PFSK-1 (cell line): ENCODE data around the gene SS18L1.

Experiments
- FOXP2 ChIP-seq: optimal IDR thresholded peaks from 2 replicates; pipeline ENCODE3; 2011; ENCODE audit warnings: borderline replicate concordance, control low read depth, inconsistent platforms; ENCODE audit not compliant: insufficient read depth; ENCODE audit errors: extremely low read length, extremely low read depth
- POLR2AphosphoS5 ChIP-seq: IDR thresholded peaks from 2 replicates; pipeline ENCODE4 v1.6.1; 2012; ENCODE audit warnings: low read depth, mild to moderate bottlenecking, control low read depth, low read length, moderate library complexity
- SIN3A ChIP-seq: IDR thresholded peaks from 2 replicates; pipeline ENCODE4 v1.6.1; 2012; ENCODE audit warnings: mild to moderate bottlenecking, low read length, moderate library complexity, borderline replicate concordance; ENCODE audit not compliant: insufficient read depth
- TAF1 ChIP-seq: IDR thresholded peaks from 2 replicates; pipeline ENCODE4 v1.6.1; 2012; ENCODE audit warnings: low read length, control low read depth, borderline replicate concordance; ENCODE audit not compliant: insufficient read depth
- TF ChIP-seq, protein P1 (sequence below), 2 experiments: IDR thresholded peaks; 2 replicates each; pipeline versions ENCODE4 v1.6.1 to v1.8.0; 2011 to 2012; ENCODE audit warnings: low read depth in 2 of 2, low read length in 2 of 2, control low read depth in 1 of 2, inconsistent platforms in 1 of 2, mild to moderate bottlenecking in 1 of 2, moderate library complexity in 1 of 2; ENCODE audit not compliant: insufficient read depth in 1 of 2

The SS18L1 gene

GRCh38 chr20:62192635-62193034 is 49.1 kb downstream of the SS18L1 start:
- no peak for TF ChIP-seq POLR2AphosphoS5
- TF ChIP-seq SIN3A, result no peak
- TF ChIP-seq TAF1, result no peak
- TF ChIP-seq, protein P1, sequence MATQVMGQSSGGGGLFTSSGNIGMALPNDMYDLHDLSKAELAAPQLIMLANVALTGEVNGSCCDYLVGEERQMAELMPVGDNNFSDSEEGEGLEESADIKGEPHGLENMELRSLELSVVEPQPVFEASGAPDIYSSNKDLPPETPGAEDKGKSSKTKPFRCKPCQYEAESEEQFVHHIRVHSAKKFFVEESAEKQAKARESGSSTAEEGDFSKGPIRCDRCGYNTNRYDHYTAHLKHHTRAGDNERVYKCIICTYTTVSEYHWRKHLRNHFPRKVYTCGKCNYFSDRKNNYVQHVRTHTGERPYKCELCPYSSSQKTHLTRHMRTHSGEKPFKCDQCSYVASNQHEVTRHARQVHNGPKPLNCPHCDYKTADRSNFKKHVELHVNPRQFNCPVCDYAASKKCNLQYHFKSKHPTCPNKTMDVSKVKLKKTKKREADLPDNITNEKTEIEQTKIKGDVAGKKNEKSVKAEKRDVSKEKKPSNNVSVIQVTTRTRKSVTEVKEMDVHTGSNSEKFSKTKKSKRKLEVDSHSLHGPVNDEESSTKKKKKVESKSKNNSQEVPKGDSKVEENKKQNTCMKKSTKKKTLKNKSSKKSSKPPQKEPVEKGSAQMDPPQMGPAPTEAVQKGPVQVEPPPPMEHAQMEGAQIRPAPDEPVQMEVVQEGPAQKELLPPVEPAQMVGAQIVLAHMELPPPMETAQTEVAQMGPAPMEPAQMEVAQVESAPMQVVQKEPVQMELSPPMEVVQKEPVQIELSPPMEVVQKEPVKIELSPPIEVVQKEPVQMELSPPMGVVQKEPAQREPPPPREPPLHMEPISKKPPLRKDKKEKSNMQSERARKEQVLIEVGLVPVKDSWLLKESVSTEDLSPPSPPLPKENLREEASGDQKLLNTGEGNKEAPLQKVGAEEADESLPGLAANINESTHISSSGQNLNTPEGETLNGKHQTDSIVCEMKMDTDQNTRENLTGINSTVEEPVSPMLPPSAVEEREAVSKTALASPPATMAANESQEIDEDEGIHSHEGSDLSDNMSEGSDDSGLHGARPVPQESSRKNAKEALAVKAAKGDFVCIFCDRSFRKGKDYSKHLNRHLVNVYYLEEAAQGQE (IDR thresholded peaks at IDR 0.05; ENCODE audit: insufficient read depth in 1 of 2, low read depth in 2 of 2, low read length in 2 of 2), result no peak
- TF ChIP-seq FOXP2, result no peak

GRCh38 chr20:62193079-62194025 is 49.8 kb downstream of the SS18L1 start:
- no peak for TF ChIP-seq FOXP2

- TF ChIP-seq SIN3A, result no peak
- TF ChIP-seq, protein P1 (IDR thresholded peaks at IDR 0.05; ENCODE audit: insufficient read depth in 1 of 2, low read depth in 2 of 2, low read length in 2 of 2), result no peak
- no peak for TF ChIP-seq POLR2AphosphoS5
- TF ChIP-seq TAF1, result no peak
- no peak for TF ChIP-seq FOXP2
Measured at GRCh38 chr20:62195075-62195405, 51.5 kb downstream of the SS18L1 start.

GRCh38 chr20:62195736-62196135 is 52.2 kb downstream of the SS18L1 start:
- TF ChIP-seq POLR2AphosphoS5 (no peak), SIN3A (no peak)
- TF ChIP-seq, protein P1 (IDR thresholded peaks at IDR 0.05; ENCODE audit: insufficient read depth in 1 of 2, low read depth in 2 of 2, low read length in 2 of 2), result no peak

GRCh38 chr20:62196286-62196685 is 52.7 kb downstream of the SS18L1 start:
- no peak for TF ChIP-seq SIN3A
- TF ChIP-seq, protein P1 (IDR thresholded peaks at IDR 0.05; ENCODE audit: insufficient read depth in 1 of 2, low read depth in 2 of 2, low read length in 2 of 2), result no peak
- TF ChIP-seq POLR2AphosphoS5, result no peak
- no peak for TF ChIP-seq TAF1
- no peak for TF ChIP-seq FOXP2
